Measurements from ENCODE around the gene CPLX4.

DNA sequence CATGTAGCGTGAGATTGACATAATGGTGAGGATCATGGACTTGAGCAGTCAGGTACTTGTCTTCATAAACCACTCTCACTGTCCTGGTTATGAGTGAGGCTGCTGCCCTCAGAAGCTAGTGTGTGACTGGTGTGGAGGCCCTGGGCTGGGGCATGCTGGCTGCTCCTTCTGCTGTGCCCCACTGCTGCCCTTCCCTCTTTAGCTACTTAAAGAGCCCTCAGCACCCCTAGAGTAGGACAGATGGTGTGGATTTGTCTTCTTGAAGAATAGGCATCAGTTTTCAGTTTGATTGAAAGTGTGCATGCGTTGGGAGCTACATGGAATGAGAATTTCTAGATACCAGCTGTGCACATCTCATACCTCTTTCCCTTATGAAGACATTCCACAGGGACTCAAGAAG lies 15.4 kb downstream of the CPLX4 start:
- no peak for TF ChIP-seq POLR2A (IDR thresholded peaks at IDR 0.05)
- TF ChIP-seq, protein P1, sequence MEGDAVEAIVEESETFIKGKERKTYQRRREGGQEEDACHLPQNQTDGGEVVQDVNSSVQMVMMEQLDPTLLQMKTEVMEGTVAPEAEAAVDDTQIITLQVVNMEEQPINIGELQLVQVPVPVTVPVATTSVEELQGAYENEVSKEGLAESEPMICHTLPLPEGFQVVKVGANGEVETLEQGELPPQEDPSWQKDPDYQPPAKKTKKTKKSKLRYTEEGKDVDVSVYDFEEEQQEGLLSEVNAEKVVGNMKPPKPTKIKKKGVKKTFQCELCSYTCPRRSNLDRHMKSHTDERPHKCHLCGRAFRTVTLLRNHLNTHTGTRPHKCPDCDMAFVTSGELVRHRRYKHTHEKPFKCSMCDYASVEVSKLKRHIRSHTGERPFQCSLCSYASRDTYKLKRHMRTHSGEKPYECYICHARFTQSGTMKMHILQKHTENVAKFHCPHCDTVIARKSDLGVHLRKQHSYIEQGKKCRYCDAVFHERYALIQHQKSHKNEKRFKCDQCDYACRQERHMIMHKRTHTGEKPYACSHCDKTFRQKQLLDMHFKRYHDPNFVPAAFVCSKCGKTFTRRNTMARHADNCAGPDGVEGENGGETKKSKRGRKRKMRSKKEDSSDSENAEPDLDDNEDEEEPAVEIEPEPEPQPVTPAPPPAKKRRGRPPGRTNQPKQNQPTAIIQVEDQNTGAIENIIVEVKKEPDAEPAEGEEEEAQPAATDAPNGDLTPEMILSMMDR (IDR thresholded peaks at IDR 0.05), result no peak
